ENCODE measurements around the gene GOLGA2.

The GOLGA2 gene

GRCh38 chr9:128323212-128323730, 47.5 kb upstream of the GOLGA2 start:
- TF ChIP-seq GABPA (IDR thresholded peaks at IDR 0.05; ENCODE audit: low read depth) (no peak), SPI1 (IDR thresholded peaks at IDR 0.05; ENCODE audit: borderline replicate concordance, low read depth) (no peak), POLR2AphosphoS5 (IDR thresholded peaks at IDR 0.05; ENCODE audit: low read depth) (no peak)
- TF ChIP-seq, protein P1, sequence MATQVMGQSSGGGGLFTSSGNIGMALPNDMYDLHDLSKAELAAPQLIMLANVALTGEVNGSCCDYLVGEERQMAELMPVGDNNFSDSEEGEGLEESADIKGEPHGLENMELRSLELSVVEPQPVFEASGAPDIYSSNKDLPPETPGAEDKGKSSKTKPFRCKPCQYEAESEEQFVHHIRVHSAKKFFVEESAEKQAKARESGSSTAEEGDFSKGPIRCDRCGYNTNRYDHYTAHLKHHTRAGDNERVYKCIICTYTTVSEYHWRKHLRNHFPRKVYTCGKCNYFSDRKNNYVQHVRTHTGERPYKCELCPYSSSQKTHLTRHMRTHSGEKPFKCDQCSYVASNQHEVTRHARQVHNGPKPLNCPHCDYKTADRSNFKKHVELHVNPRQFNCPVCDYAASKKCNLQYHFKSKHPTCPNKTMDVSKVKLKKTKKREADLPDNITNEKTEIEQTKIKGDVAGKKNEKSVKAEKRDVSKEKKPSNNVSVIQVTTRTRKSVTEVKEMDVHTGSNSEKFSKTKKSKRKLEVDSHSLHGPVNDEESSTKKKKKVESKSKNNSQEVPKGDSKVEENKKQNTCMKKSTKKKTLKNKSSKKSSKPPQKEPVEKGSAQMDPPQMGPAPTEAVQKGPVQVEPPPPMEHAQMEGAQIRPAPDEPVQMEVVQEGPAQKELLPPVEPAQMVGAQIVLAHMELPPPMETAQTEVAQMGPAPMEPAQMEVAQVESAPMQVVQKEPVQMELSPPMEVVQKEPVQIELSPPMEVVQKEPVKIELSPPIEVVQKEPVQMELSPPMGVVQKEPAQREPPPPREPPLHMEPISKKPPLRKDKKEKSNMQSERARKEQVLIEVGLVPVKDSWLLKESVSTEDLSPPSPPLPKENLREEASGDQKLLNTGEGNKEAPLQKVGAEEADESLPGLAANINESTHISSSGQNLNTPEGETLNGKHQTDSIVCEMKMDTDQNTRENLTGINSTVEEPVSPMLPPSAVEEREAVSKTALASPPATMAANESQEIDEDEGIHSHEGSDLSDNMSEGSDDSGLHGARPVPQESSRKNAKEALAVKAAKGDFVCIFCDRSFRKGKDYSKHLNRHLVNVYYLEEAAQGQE (IDR thresholded peaks at IDR 0.05; ENCODE audit: insufficient replicate concordance, low read depth), result no peak
- Histone ChIP-seq H3K27me3 (ENCODE audit: insufficient read depth, poor library complexity, severe bottlenecking) (no peaks in the 10 kb centered on the region), H3K27ac (replicated peaks) (peak overlapping the region; percentile 97), H3K4me3 (replicated peaks; ENCODE audit: insufficient read depth, low read length) (peak overlapping the region; percentile 69)
- no peak for DNase-seq (ENCODE audit: low read depth in 1 of 2, low spot score in 1 of 2)

GRCh38 chr9:128322404-128323211, 46.8 kb upstream of the GOLGA2 start, which contains the start of the genes COQ4 and TRUB2:
TSS of gene COQ4 (plus strand) at chr9:128322839. CDS start at chr9:128322859, 20 bp downstream.
TSS of gene TRUB2 (minus strand) at chr9:128322447. CDS start at chr9:128322408, 39 bp downstream.
- H3K27me3 ChIP-seq (ENCODE audit: insufficient read depth, poor library complexity, severe bottlenecking), result no peaks in the 10 kb centered on the region
- peak within 1 kb of the TSS; percentile 97 for H3K27ac ChIP-seq (replicated peaks)
- DNase-seq (ENCODE audit: low read depth in 1 of 2, low spot score in 1 of 2), result peak; percentile 86 to 94
- peak within 1 kb of the TSS; percentile 69 for H3K4me3 ChIP-seq (replicated peaks; ENCODE audit: insufficient read depth, low read length)
- peak; percentile 99 for TF ChIP-seq GABPA (IDR thresholded peaks at IDR 0.05; ENCODE audit: low read depth)
- TF ChIP-seq, protein P2, sequence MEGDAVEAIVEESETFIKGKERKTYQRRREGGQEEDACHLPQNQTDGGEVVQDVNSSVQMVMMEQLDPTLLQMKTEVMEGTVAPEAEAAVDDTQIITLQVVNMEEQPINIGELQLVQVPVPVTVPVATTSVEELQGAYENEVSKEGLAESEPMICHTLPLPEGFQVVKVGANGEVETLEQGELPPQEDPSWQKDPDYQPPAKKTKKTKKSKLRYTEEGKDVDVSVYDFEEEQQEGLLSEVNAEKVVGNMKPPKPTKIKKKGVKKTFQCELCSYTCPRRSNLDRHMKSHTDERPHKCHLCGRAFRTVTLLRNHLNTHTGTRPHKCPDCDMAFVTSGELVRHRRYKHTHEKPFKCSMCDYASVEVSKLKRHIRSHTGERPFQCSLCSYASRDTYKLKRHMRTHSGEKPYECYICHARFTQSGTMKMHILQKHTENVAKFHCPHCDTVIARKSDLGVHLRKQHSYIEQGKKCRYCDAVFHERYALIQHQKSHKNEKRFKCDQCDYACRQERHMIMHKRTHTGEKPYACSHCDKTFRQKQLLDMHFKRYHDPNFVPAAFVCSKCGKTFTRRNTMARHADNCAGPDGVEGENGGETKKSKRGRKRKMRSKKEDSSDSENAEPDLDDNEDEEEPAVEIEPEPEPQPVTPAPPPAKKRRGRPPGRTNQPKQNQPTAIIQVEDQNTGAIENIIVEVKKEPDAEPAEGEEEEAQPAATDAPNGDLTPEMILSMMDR (IDR thresholded peaks at IDR 0.05; ENCODE audit: insufficient read depth, low read length), result no peak
- TF ChIP-seq SPI1 (IDR thresholded peaks at IDR 0.05; ENCODE audit: borderline replicate concordance, low read depth), result peak; percentile 32; the same call in 1 of the 2 replicates
- peak; percentile 80 for TF ChIP-seq POLR2AphosphoS5 (IDR thresholded peaks at IDR 0.05; ENCODE audit: low read depth)
- TF ChIP-seq, protein P1 (IDR thresholded peaks at IDR 0.05; ENCODE audit: insufficient replicate concordance, low read depth), result no peak

DNA sequence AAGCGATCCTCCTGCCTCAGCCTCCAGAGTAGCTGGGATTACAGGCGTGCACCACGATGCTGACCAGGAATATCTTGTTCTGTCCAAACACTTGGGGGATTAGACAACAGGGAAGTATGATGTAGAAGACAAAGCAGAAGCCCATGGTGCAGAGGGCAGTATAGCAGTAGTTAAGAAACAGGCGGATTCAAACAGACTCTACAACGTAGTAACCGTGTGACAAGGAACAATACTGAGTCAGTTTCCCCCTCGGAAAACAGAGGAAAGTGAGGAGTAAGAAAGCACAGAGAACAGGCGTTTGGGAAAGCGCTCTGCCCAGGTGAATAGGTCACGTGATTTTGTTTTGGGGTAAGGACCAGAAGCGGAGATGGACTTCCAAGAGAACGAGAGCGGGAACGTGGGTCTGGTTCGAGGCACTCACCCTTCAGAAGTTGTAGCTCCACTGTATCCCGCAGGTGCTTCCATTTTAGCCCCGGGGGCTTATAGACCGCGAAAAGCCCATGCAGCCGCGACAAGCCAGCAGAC, 46.1 kb upstream of the GOLGA2 start:
- Histone ChIP-seq H3K27ac (replicated peaks) (peak overlapping the region; percentile 97), H3K4me3 (replicated peaks; ENCODE audit: insufficient read depth, low read length) (peak overlapping the region; percentile 69), H3K27me3 (ENCODE audit: insufficient read depth, poor library complexity, severe bottlenecking) (no peaks in the 10 kb centered on the region)
- TF ChIP-seq, protein P1 (IDR thresholded peaks at IDR 0.05; ENCODE audit: insufficient replicate concordance, low read depth), result no peak
- TF ChIP-seq GABPA (IDR thresholded peaks at IDR 0.05; ENCODE audit: low read depth), result no peak
- no peak for TF ChIP-seq POLR2AphosphoS5 (IDR thresholded peaks at IDR 0.05; ENCODE audit: low read depth)
- TF ChIP-seq, protein P2 (IDR thresholded peaks at IDR 0.05; ENCODE audit: insufficient read depth, low read length), result no peak
- no peak for TF ChIP-seq SPI1 (IDR thresholded peaks at IDR 0.05; ENCODE audit: borderline replicate concordance, low read depth)
- no peak for DNase-seq (ENCODE audit: low read depth in 1 of 2, low spot score in 1 of 2)

Measured in HL-60 (cell line).